OCI-LY1 (cell line): Measurements from ENCODE around the gene C13orf46.

ENCODE experiments used
- H2AFZ ChIP-seq: fragments of 200-600 bp; sonication (generic), shearing (Covaris generic); 2 replicates; pipeline ENCODE4 v1.6.0; 2014; ENCODE audit warnings: antibody characterized with exemption, mild to moderate bottlenecking, low read length
- H3F3A ChIP-seq: fragments of 200-600 bp; sonication (generic), shearing (Covaris generic); 2 replicates; pipeline ENCODE4 v1.6.0; 2014; ENCODE audit warnings: mild to moderate bottlenecking, antibody characterized with exemption, low read length, moderate library complexity; ENCODE audit not compliant: insufficient read depth
- H3K27ac ChIP-seq: fragments of 200-600 bp; sonication (generic); 2 replicates; pipeline ENCODE4 v1.5.1; 2014; ENCODE audit warnings: low read length, mixed run types, mild to moderate bottlenecking, low read depth; ENCODE audit not compliant: poor library complexity, severe bottlenecking
- H3K27me3 ChIP-seq: fragments of 200-600 bp; sonication (generic); 2 replicates; pipeline ENCODE4 v1.6.0; 2014; ENCODE audit warnings: antibody characterized with exemption, mild to moderate bottlenecking, low read length, moderate library complexity; ENCODE audit not compliant: insufficient read depth
- H3K36me3 ChIP-seq: fragments of 200-600 bp; sonication (generic); 2 replicates; pipeline ENCODE4 v1.6.1; 2014; ENCODE audit warnings: mild to moderate bottlenecking, antibody characterized with exemption, low read length, moderate library complexity, mixed read lengths; ENCODE audit not compliant: insufficient read depth
- H3K4me1 ChIP-seq: fragments of 200-600 bp; sonication (generic); 2 replicates; pipeline ENCODE4 v1.5.1; 2014; ENCODE audit warnings: mild to moderate bottlenecking, low read length, moderate library complexity; ENCODE audit not compliant: insufficient read depth, severe bottlenecking
- H3K4me2 ChIP-seq: fragments of 200-600 bp; sonication (generic), shearing (Covaris generic); 2 replicates; pipeline ENCODE4 v1.6.1; 2014; ENCODE audit warnings: low read length
- H3K4me3 ChIP-seq: fragments of 200-600 bp; sonication (generic); 2 replicates; pipeline ENCODE4 v1.5.1; 2014; ENCODE audit warnings: low read length, low read depth, mild to moderate bottlenecking, mixed read lengths; ENCODE audit not compliant: poor library complexity, severe bottlenecking
- H3K79me2 ChIP-seq: fragments of 200-600 bp; shearing (Covaris generic); 2 replicates; pipeline ENCODE4 v1.6.1; 2016; ENCODE audit warnings: mixed run types, low read length, mixed read lengths; ENCODE audit not compliant: insufficient read depth
- H3K9ac ChIP-seq: fragments of 200-600 bp; sonication (generic), shearing (Covaris generic); 2 replicates; pipeline ENCODE4 v1.6.1; 2014; ENCODE audit warnings: mild to moderate bottlenecking, low read length, mixed read lengths
- H3K9me2 ChIP-seq: fragments of 200-600 bp; sonication (generic), shearing (Covaris generic); 2 replicates; pipeline ENCODE4 v1.6.1; 2014; ENCODE audit warnings: low read depth, mild to moderate bottlenecking, low read length, mixed read lengths
- H3K9me3 ChIP-seq: fragments of 200-600 bp; shearing (Covaris generic); 2 replicates; pipeline ENCODE4 v1.6.1; 2014; ENCODE audit warnings: low read length, mixed read lengths
- H4K20me1 ChIP-seq: fragments of 200-600 bp; sonication (generic), shearing (Covaris generic); 2 replicates; pipeline ENCODE4 v1.6.0; 2016; ENCODE audit warnings: mild to moderate bottlenecking, low read length; ENCODE audit not compliant: insufficient read depth
- EZH2 ChIP-seq: fragments of 200-600 bp; sonication (generic), shearing (Covaris generic); IDR thresholded peaks from 2 replicates; pipeline ENCODE4 v1.8.0; 2017; ENCODE audit warnings: borderline replicate concordance, mixed run types, mild to moderate bottlenecking, antibody characterized with exemption, low read length, moderate library complexity, mixed read lengths
- TF ChIP-seq, protein P1 (sequence below): fragments of 200-600 bp; sonication (generic), shearing (Covaris generic); IDR thresholded peaks from 2 replicates; pipeline ENCODE4 v1.5.1; 2017; ENCODE audit warnings: mild to moderate bottlenecking, antibody characterized with exemption, low read length, moderate library complexity, mixed read lengths

Gene C13orf46

DNA sequence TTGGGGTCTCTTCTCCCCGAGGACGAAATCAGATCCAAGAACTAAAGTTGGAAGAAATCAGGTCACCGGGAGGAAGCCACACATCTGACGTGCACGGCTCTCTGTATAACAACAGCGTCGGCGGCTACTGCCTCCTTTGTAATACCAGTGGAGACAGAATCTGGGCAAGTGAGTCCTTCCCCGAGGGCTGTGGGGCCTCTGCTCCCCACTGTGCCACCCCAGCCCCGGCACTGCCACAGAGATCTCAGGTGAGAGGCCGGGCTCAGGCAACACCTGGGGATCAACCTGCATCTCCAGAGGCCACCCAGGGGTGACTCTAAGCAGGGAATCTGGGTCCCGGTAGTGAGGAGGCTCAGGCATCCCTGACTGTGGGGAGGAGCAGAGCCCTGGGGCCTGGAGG lies 33.7 kb upstream of the C13orf46 start:
- no peaks in the 10 kb centered on the region for H3K9me3 ChIP-seq
- H3K4me3 ChIP-seq = no peak overlapping the region
- H3K36me3 ChIP-seq = peaks cover 58% of the 10 kb centered on the region
- peaks cover 14% of the 10 kb centered on the region; the same call in 1 of the 2 replicates for H3F3A ChIP-seq
- no peaks in the 10 kb centered on the region for H3K9me2 ChIP-seq
- TF ChIP-seq, protein P1, sequence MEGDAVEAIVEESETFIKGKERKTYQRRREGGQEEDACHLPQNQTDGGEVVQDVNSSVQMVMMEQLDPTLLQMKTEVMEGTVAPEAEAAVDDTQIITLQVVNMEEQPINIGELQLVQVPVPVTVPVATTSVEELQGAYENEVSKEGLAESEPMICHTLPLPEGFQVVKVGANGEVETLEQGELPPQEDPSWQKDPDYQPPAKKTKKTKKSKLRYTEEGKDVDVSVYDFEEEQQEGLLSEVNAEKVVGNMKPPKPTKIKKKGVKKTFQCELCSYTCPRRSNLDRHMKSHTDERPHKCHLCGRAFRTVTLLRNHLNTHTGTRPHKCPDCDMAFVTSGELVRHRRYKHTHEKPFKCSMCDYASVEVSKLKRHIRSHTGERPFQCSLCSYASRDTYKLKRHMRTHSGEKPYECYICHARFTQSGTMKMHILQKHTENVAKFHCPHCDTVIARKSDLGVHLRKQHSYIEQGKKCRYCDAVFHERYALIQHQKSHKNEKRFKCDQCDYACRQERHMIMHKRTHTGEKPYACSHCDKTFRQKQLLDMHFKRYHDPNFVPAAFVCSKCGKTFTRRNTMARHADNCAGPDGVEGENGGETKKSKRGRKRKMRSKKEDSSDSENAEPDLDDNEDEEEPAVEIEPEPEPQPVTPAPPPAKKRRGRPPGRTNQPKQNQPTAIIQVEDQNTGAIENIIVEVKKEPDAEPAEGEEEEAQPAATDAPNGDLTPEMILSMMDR = no peak
- no peak for TF ChIP-seq EZH2
- no peaks in the 10 kb centered on the region for H3K4me1 ChIP-seq
- no peak overlapping the region for H3K4me2 ChIP-seq
- no peaks in the 10 kb centered on the region for H4K20me1 ChIP-seq
- no peaks in the 10 kb centered on the region for H3K27me3 ChIP-seq
- no peak overlapping the region for H3K9ac ChIP-seq
- H3K27ac ChIP-seq = no peak overlapping the region
- no peaks in the 10 kb centered on the region for H3K79me2 ChIP-seq
- H2AFZ ChIP-seq = no peak overlapping the region

DNA sequence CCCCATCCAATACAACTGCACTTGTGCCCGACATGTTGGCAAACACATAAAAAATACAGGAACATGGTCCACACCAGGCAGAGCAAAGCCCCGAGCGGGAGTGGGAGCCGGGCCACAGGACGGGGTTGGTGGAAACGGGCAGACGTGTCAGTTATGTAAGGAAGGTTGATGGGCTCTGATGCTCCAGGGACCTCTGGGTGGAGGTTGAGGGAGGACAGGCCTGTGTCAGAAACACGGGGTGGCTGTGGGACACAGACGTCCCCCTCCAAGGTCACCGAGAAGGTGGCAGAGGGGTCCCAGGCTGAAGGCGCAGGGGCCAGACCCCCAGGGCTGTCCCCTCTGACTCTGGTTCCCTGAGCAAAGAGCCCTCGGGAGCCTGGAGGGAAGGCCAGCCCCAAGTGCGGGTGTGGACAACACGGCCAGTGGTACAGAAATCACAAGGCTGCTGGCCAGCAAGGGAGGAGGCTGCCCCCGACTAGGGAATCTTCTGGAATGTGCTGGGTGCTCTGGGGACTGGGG lies 31.4 kb upstream of the C13orf46 start:
- Histone ChIP-seq H3K36me3 (peaks cover 59% of the 10 kb centered on the region), H3K9me3 (no peaks in the 10 kb centered on the region), H3K27me3 (no peaks in the 10 kb centered on the region), H3K9ac (no peak overlapping the region), H3K4me1 (no peaks in the 10 kb centered on the region), H3K79me2 (no peaks in the 10 kb centered on the region), H3F3A (peaks cover 9% of the 10 kb centered on the region; the same call in 1 of the 2 replicates), H3K9me2 (no peaks in the 10 kb centered on the region), H2AFZ (no peak overlapping the region), H3K4me3 (no peak overlapping the region), H3K4me2 (no peak overlapping the region), H4K20me1 (no peaks in the 10 kb centered on the region), H3K27ac (no peak overlapping the region)
- no peak for TF ChIP-seq EZH2

DNA sequence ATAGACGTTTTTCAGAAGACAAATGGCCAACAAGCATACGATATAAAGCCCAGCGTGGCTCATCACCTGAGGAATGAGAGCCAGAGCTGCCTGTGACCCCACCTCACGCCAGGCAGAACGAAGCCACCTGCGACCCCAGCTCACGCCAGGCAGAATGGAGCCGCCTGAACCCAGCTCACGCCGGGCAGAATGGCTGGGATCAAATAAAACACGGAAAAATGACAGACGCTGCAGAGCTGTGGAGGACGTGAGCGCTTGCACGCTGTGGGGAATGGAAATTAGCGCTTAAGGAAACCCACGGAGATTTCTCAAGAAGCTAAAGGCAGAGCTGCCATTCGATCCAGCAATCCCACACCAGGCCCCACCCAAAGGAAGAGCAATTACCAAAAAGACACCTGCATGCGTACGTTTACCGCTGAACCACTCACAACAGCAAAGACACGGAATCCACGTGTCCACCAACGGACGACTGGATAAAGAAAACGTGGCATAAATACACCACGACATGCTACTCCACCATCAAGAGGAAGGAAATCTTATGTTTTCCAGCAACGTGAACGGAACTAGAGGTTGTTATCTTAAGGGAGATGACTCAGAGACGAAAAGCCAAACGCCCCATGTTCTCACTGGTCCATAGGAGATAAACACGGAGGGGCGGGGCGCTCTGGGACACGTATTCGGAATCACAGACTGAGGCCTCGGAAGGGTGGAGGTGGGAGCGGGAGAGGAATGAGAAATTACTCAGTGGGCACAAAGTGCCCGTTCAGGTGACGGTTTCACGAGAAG lies 30.7 kb upstream of the C13orf46 start:
- H3K27me3 ChIP-seq = no peaks in the 10 kb centered on the region
- TF ChIP-seq, protein P1 = no peak
- no peak for TF ChIP-seq EZH2
- H2AFZ ChIP-seq = no peak overlapping the region
- no peaks in the 10 kb centered on the region for H3K9me3 ChIP-seq
- no peaks in the 10 kb centered on the region for H4K20me1 ChIP-seq
- no peaks in the 10 kb centered on the region for H3K9me2 ChIP-seq
- no peaks in the 10 kb centered on the region for H3K4me1 ChIP-seq
- no peak overlapping the region for H3K4me2 ChIP-seq
- peaks cover 9% of the 10 kb centered on the region; the same call in 1 of the 2 replicates for H3F3A ChIP-seq
- H3K79me2 ChIP-seq = no peaks in the 10 kb centered on the region
- no peak overlapping the region for H3K9ac ChIP-seq
- H3K4me3 ChIP-seq = no peak overlapping the region
- H3K27ac ChIP-seq = no peak overlapping the region
- peaks cover 54% of the 10 kb centered on the region for H3K36me3 ChIP-seq
